GM19099 (cell line): ENCODE data around the gene ZNF292.

Experiments
- POLR2A ChIP-seq: IDR thresholded peaks from 3 replicates; pipeline ENCODE4 v1.6.1; 2011; ENCODE audit warnings: low read depth; ENCODE audit not compliant: insufficient read length; ENCODE audit errors: extremely low read depth

Gene ZNF292

DNA sequence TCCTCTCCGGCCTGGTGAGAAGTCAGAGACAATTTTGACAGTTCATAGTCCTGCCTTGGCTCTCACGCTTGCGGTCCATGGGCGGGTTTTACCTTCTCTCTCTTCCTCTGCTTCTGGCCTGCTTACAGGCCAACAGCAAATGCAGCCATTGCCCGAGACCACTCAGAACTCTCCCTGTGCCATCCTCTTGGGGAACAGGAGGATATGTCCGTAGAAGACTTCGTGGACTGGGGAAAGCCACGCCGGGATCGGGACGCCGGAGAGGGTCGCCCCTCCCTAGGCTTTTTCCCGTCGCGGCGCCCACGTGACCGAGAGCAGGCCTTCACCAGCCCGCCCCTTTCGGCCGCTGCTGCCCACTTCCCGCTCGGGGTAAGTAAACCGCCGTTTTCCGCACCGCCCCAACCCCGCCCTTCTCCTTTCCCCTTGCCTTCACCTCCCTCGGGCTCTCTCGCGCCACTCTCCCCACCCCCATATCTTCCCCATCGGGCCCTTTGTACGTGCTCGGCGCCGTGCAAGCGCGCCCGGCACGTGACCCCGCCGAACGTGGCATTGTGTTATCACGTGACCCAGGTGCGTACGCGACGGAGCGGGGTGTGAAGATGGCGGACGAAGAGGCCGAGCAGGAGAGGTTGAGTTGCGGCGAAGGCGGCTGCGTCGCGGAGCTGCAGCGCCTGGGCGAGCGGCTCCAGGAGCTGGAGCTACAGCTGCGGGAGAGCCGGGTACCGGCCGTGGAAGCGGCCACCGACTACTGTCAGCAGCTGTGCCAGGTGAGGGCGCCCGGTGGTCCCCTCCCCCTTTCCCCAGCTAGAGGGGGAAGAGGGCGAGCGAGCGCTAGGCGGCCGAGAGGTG, at the start of gene ZNF292:
Gene ZNF292, plus strand, starts transcription at position 573 of the 849 bp plus-strand sequence. Its CDS starts 27 bp downstream, at position 600.
- peak; percentile 54 for TF ChIP-seq POLR2A

DNA sequence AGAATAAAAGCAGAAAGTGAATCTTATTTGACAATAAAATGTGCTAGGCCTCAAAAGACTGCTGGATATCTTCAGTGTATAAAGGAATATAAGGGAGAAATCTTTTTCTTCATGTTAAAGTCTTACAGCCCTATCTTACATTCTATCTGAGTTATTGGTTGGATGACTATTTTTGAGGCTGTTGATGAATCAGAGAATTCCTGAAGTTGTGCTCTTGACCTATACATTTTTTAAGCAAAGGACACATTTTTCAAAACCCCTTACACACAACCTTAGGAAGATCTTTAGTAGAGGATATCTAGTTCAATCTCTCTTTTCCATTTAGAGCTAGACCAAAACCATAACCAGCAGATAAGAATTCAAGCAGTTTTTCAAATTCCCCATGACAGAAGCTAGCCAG, 49.5 kb upstream of the ZNF292 start:
- TF ChIP-seq POLR2A: no peak

DNA sequence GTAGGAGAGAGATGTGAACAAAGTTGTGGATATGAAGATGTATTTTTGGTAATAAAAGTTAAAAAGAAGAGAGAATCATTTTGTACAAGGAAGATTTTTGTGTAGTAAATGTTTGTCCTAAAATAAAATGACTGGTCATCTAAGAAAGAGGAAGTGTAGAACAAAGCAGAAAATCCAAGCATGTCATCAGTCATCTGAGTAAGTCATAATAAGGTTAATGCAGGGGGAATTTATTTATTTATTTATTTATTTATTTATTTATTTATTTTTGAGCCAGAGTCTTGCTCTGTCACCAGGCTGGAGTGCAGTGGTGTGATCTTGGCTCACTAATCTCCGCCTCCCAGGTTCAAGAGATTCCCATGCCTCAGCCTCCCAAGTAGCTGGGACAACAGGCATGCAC, 44.7 kb upstream of the ZNF292 start:
- no peak for TF ChIP-seq POLR2A

DNA sequence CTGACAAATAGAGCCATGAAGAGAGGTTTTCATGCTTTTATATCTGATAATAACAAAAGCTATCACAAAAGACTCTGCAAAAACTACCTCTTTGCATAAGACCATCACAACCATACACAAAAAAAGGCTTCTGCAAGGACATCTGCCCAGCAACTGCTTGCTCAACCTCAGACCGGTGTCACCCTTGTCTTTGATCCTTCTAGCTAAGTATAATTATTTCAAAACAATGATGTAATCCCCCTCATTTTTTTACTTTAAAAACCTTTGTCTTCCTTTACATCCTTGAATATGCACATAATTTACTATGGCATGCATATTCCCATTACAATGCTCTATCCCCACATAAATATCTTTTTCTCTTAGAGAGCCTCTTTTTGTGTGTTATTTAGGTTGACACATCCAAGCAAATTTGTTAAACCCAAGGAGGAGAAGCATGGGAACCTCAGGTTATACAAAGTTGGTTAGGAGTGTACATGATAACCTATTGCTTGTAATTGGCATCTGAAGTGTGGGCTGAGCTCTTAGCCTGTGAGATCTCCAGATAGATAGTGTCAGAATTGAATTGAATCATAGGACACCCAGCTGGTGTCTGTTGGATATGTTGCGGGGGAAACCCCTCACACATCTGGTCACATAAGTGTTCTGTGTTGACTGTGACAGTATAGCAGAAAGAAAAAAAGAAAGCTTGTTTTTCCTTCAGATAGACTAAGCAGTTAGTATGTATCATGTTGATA, 39.8 kb upstream of the ZNF292 start:
- TF ChIP-seq POLR2A: no peak

DNA sequence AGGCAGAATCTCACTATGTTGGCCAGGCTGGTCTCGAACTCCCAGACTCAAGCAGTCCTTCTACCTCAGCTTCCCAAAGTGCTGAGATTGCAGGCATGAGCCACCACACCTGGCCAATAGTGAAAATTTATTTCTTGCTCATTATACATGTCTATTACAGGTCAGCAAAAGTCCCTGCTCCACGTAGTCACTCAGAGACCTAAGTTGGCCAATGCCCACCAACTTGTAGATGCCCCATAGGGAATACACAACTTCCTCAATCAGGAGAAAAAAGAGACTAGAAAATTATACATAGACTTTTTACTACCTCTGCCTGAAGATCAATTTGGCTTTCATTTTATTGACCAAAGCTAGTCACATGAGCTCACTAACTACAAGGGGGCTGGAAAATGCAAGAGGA, 38.4 kb upstream of the ZNF292 start:
- TF ChIP-seq POLR2A: no peak

DNA sequence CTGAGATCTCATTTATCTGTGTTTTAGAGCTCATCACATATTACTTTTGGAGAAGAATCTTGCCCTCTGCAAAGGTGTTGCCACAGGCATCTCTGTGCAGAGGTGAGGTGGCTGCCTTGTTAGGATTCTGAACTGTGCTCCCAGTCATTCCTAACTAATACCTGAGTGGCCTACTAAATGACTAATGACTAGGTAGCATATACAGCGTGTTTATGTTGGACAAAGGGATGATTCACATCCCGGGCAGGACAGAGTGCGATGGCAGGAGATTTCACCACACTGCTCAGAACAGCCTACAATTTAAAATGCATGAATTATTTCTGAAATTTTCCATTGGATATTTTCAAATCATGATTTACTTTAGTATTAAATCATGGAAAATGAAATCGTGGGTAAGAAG, 37.3 kb upstream of the ZNF292 start:
- TF ChIP-seq POLR2A: no peak

DNA sequence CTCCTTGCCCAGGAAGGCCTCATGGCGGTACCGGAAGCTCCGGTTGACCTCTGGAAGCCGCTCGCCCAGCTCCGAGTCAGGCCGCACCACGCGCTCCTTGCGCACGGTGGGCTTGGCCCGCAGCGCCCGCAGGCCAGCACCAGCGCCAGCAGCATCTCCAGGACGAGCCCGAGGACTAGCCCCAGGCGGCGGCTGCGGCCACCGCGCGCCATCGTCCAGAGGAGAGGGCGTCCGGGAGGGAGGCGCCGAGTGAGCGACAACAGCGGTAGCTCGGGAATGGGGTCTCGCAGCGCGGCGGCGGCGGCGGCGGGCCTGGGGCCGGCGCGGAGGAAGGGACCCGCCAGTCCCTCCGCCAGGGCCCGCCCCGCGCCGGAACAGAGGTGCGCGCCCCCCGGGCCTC, 32.9 kb upstream of the ZNF292 start:
- TF ChIP-seq POLR2A: no peak

DNA sequence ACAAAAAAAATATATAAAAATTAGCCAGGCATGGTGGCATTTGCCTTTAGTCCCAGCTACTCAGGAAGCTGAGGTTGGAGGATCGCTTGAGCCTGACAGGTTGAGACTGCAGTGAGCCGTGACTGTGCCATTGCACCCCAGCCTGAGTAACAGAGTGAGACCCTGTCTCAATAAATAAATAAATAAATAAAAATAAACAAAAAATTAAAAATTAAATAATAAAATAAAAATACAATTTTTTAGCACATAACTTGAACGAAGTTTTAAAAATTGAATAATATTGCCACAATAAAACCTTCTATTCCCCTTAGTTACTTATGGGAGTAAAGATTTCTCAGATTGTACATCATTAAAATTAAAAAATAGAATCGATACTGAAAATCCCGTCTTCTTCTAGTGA, 31.3 kb upstream of the ZNF292 start:
- no peak for TF ChIP-seq POLR2A

DNA sequence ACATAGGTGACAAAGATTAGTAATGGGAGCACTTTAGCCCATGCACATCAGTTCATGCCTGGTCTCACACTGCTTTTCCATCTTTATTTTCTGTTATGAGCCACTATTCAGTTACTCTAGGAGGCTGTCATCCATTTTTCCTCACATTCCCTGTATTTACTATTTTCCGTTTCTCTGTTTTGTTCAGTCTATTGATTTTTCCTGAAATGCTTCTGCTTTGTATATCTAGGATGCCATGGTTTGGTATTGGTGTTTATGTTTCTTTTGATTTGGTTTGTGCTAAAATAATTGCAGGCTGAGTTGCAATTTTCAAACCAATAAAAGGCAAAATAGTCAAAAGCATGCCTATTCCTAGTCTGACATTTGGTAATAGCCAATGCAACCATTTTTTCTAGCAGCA, 28.9 kb upstream of the ZNF292 start:
- TF ChIP-seq POLR2A: no peak

DNA sequence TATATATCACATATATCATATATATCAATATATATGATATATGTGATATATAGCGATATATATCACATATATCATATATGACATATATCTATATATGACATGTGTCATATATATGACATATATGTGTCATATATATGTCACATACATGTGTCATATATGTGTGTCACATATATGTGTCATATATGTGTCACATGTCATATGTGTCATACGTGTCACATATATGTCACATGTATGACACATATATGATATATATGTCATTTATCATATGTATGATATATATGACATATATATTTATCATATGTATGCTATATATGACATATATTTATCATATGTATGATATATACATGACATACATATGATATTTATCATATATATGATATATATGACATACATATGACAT, 27.6 kb upstream of the ZNF292 start:
- TF ChIP-seq POLR2A: no peak

DNA sequence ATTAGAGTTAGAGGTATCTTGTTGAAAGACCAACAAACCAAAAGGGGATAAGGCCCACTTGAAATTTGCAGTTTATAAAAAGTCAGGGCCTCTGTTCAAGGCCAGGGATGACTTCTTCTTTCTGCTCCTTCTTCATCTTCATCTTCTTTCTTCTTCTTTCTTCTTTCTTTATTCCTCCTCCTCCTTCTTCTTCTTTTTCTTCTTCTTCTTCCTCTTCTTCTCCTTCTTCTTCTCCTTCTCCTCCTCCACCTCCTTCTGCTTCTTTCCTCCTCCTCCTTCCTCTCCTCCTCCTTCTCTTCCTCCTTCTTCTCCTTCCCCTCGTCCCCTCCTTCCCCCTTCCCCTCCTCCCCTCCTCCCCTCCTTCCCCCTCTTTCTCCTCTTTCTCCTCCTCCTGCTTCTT, 18.4 kb upstream of the ZNF292 start:
- no peak for TF ChIP-seq POLR2A

DNA sequence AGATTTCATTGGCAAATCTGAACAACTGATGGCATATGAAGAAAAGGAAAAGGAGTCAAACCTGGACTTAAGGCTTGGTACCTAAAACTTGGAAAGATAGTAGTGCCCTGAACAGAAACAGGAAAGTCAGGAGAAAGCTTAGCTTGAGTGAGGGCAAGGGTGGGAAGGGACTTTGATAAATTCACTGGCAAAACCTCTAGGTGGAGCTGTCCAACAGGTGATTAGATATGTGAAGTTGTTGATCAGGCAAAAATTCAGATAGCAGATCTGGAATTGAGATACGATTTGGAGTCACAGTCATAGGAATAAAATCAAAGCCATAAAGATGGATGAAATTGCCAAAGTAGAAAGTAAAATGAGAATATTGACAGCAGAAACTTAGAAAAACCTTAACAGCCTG, 16.1 kb upstream of the ZNF292 start:
- no peak for TF ChIP-seq POLR2A

DNA sequence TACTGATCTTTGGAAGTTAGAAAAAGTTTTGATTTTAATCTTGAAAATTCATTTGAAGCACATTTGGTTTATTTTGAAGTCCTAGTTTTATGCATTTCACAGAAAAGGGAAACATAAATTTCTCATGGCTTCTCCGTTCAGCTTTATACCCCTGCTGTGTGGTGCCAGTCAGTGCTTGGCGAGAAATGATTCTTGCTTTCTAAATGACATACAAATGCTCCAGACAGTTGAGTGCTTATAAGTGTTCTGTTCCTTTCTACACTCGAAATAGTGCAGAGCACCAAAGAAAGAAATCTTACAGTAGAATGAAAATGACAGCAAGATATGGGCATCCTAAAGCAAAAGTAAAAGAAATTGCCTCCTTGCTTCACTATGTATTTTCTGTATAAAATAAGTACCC, 9.0 kb upstream of the ZNF292 start:
- TF ChIP-seq POLR2A: no peak

DNA sequence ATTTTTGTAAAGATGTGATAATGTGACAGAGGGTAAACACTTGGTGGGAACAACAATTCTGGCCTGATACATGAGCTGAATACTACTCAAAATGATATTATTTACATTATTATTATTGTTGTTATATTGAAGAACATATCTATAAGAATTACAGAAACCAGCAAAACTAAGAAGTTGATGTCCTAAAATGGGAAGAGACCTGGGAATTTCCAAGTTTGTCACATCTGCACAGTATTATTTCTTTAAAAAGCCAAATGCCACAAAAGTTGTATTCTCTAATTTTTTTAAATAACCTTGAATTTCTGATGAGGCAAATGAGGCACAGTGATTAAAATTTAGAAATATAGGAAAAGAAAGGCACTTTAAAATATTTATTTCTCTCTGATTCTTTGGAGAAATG, 5.0 kb upstream of the ZNF292 start:
- TF ChIP-seq POLR2A: no peak

DNA sequence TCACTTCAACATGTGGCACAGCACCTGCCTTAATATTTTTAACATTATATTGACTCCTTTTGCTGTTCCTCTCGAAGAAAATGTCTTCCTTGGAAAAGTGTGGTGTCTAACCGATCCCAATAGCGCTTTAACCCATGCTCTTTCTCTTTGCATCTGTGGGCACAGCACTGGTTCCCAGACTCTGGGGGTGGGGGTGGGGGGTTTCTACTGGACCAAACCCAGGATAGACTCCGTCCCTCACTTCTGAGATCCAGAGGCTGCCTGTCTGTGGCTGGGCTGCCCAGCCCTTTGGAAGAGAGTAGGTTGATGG, 3.9 kb upstream of the ZNF292 start:
- no peak for TF ChIP-seq POLR2A

DNA sequence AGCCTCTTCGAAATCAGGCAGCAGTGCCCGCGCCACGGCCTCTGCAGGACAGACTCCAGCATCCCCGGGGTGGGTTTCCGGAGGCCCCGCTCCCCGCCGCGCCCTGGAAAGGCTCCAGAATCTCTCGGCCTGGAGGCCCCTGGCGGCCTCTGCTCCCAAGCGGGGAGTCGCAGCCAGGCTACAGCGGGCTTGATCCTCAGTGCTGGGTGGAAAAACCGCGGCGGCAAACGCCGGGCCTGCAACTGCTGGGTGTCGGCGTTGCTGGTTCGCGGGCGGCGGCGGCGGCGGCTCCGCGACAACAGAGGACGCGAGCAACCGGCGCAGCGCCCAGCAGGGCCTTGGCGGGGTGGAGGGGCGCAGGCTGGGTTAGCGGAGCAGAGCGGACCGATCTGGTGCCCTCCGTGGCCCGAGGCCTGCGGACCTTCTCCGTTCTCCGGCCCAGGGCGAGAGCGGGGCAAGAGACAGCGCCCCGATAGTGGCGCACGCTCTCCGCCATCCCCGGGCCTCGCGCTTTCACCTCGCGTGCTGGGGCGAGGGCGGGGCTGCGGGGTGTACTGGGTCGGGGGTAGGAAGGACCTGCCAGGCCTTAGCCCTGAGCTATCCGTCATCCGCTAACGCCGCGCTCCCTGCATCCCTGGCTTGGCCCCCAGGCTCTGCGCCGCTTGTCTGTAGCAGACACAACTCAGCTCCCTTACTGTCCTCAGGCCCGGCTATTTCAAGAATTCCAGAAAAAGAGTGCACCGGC, 3.4 kb upstream of the ZNF292 start:
- TF ChIP-seq POLR2A: peak; percentile 89

DNA sequence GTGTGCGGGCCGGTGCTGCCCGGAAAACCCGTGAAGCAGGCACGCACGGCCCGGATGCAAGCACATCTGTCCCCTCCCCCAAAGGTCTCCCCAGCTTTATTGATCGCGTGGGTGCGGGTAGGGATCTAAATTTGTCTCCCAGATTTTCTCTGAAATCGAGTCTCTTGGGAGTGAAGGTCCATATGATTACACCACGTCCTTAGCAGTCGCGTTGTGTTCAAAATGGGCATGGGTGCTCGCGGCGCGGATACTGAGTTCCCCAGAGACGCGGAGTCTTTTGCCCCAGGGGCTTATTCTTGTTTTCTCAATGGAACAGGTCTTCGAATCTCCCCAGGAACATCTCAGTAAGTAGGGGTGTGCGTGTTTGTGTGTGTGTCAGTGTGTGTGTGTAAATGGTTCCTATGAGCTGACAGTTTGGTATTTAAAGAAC, 2.8 kb upstream of the ZNF292 start:
- no peak for TF ChIP-seq POLR2A

DNA sequence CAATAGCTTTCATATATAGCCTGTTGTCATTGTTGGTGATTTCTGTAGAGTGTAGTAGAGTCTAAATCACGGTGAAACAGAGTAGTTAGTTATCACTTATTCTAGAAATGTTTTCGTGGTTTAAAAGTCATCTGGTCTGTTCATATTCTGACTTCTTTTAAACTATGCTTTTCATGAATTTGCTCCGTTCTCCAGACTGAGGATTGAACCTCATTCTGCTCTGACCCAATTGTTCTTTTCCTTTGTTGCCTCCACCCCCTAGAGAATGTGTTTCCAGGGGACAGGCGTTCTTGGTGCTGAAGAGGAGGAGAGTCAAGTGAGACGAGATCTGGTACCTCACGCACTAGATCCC, 748 bp upstream of the ZNF292 start:
- peak; percentile 72 for TF ChIP-seq POLR2A
